ENCODE results near the gene USP47. TPM values are rescaled to one million over a fixed set of nuclear protein-coding genes. Genes with fewer than 3 reads are reported as not detected.

USP47 gene
- total RNA-seq, 1 experiment from 2014 or later = 39.2 TPM

DNA sequence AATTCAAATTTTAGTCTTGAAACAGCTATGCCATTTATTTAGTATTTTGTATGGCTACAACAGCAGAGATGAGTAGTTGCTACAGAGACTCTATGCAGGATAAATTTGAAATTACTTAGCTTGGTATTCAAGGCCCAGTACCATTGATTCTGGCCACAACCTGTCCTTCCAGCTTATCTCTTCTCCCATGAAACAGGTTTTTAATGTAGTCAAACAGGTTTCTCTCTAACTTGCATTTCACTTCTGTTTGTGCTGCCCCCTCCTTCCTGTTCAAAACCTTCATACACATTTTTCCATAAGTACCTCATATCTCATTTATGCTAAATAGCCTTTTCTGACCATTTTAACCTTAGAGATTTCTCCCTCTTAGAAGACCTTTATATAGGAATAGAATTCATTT is 3.3 kb downstream of the USP47 start:
- Histone ChIP-seq H3K4me3 (ENCODE audit: low read depth in 2 of 2, low read length in 2 of 2) (no peak overlapping the region), H3K36me3 (ENCODE audit: control insufficient read depth, insufficient read depth, low read length) (no peaks in the 10 kb centered on the region; the same call in 1 of the 2 replicates), H3K4me1 (ENCODE audit: control insufficient read depth, insufficient read depth, low read length) (peaks cover 52% of the 10 kb centered on the region), H3K27ac (ENCODE audit: low read length) (peak overlapping the region; percentile 60; the same call in 1 of the 2 replicates), H3K27me3 (ENCODE audit: control insufficient read depth, insufficient read depth, low read length) (no peaks in the 10 kb centered on the region), H3K9me3 (ENCODE audit: control insufficient read depth, insufficient read depth, low read depth, low read length) (no peaks in the 10 kb centered on the region)
- ATAC-seq = no peak
- ChIA-PET CTCF (no interaction called here), POLR2A (no interaction called here)
- TF ChIP-seq POLR2AphosphoS5 (IDR thresholded peaks at IDR 0.05; ENCODE audit: low read depth, low read length) (no peak), SIN3A (IDR thresholded peaks at IDR 0.05; ENCODE audit: borderline replicate concordance, insufficient read depth, low read depth, low read length) (no peak), CTCF (IDR thresholded peaks at IDR 0.05) (no peak), TCF7L2 (IDR thresholded peaks at IDR 0.05; ENCODE audit: low read depth, low read length) (no peak)
- TF ChIP-seq, protein P1, sequence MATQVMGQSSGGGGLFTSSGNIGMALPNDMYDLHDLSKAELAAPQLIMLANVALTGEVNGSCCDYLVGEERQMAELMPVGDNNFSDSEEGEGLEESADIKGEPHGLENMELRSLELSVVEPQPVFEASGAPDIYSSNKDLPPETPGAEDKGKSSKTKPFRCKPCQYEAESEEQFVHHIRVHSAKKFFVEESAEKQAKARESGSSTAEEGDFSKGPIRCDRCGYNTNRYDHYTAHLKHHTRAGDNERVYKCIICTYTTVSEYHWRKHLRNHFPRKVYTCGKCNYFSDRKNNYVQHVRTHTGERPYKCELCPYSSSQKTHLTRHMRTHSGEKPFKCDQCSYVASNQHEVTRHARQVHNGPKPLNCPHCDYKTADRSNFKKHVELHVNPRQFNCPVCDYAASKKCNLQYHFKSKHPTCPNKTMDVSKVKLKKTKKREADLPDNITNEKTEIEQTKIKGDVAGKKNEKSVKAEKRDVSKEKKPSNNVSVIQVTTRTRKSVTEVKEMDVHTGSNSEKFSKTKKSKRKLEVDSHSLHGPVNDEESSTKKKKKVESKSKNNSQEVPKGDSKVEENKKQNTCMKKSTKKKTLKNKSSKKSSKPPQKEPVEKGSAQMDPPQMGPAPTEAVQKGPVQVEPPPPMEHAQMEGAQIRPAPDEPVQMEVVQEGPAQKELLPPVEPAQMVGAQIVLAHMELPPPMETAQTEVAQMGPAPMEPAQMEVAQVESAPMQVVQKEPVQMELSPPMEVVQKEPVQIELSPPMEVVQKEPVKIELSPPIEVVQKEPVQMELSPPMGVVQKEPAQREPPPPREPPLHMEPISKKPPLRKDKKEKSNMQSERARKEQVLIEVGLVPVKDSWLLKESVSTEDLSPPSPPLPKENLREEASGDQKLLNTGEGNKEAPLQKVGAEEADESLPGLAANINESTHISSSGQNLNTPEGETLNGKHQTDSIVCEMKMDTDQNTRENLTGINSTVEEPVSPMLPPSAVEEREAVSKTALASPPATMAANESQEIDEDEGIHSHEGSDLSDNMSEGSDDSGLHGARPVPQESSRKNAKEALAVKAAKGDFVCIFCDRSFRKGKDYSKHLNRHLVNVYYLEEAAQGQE (IDR thresholded peaks at IDR 0.05; ENCODE audit: insufficient read depth in 1 of 2, low read depth in 2 of 2, low read length in 1 of 2) = no peak
- DNase-seq (ENCODE audit: low read depth, low spot score) = no peak
- in situ Hi-C loops (cut with HindIII; ENCODE audit: low pct_unique_long_range_greater_than_20kb, low sequenced_read_pairs) = no loop called here
- BruUV-seq (replicated peaks) = no TSS peak
- intact Hi-C loops (cut with micrococcal nuclease; ENCODE audit: unreplicated experiment) = no loop called here

GRCh38 chr11:11845551-11845950 is 3.8 kb downstream of the USP47 start:
- intact Hi-C loops (cut with micrococcal nuclease; ENCODE audit: unreplicated experiment) = no loop called here
- peaks cover 53% of the 10 kb centered on the region for H3K4me1 ChIP-seq (ENCODE audit: control insufficient read depth, insufficient read depth, low read length)
- ChIA-PET POLR2A (no interaction called here), CTCF (no interaction called here)
- H3K27ac ChIP-seq (ENCODE audit: low read length) = no peak overlapping the region
- no peaks in the 10 kb centered on the region for H3K9me3 ChIP-seq (ENCODE audit: control insufficient read depth, insufficient read depth, low read depth, low read length)
- DNase-seq (ENCODE audit: low read depth, low spot score) (no peak), ATAC-seq (no peak)
- TF ChIP-seq POLR2AphosphoS5 (IDR thresholded peaks at IDR 0.05; ENCODE audit: low read depth, low read length) = no peak
- TF ChIP-seq TCF7L2 (IDR thresholded peaks at IDR 0.05; ENCODE audit: low read depth, low read length) = no peak
- no peak for TF ChIP-seq SIN3A (IDR thresholded peaks at IDR 0.05; ENCODE audit: borderline replicate concordance, insufficient read depth, low read depth, low read length)
- TF ChIP-seq CTCF (IDR thresholded peaks at IDR 0.05) = no peak
- TF ChIP-seq, protein P1 (IDR thresholded peaks at IDR 0.05; ENCODE audit: insufficient read depth in 1 of 2, low read depth in 2 of 2, low read length in 1 of 2) = no peak
- no peak overlapping the region for H3K4me3 ChIP-seq (ENCODE audit: low read depth in 2 of 2, low read length in 2 of 2)
- no peaks in the 10 kb centered on the region for H3K27me3 ChIP-seq (ENCODE audit: control insufficient read depth, insufficient read depth, low read length)
- in situ Hi-C loops (cut with HindIII; ENCODE audit: low pct_unique_long_range_greater_than_20kb, low sequenced_read_pairs) = no loop called here
- no TSS peak for BruUV-seq (replicated peaks)
- no peaks in the 10 kb centered on the region; the same call in 1 of the 2 replicates for H3K36me3 ChIP-seq (ENCODE audit: control insufficient read depth, insufficient read depth, low read length)

Data from Panc1 (cell line).